NCI-H2081 treated with DMSO at 0.1 percent for 48 hours (cell line): ENCODE data around the gene SLC9B1.
"Not testable (repeated sequence)": the region's sequence is repeated elsewhere in the genome, so short reads cannot be mapped to it uniquely, and the experiment has no call there.

Source experiments
- DNase-seq: peaks from one replicate; lab custom pipeline; 2025; lab: John Stamatoyannopoulos, UW

SLC9B1 gene

GRCh38 chr4:102878349-102878748, 141.2 kb downstream of the SLC9B1 start:
- DNase-seq = not testable (repeated sequence)

GRCh38 chr4:102877477-102878106, 141.9 kb downstream of the SLC9B1 start:
- DNase-seq = not testable (repeated sequence)

GRCh38 chr4:102871772-102872171, 147.7 kb downstream of the SLC9B1 start:
- no peak for DNase-seq

GRCh38 chr4:102869569-102870197, 149.8 kb downstream of the SLC9B1 start:
- DNase-seq = no peak

- DNase-seq = peak; percentile 47
Measured at GRCh38 chr4:102868781-102869568, 150.5 kb downstream of the SLC9B1 start, which contains the start of gene CISD2. Gene CISD2, plus strand, starts transcription at chr4:102868992. Its CDS starts 93 bp downstream, at chr4:102869085.

- DNase-seq = no peak
Measured at GRCh38 chr4:102868153-102868780, 151.2 kb downstream of the SLC9B1 start.

- no peak for DNase-seq
Measured at GRCh38 chr4:102867278-102868152, 152.0 kb downstream of the SLC9B1 start.

GRCh38 chr4:102865327-102865726, 154.2 kb downstream of the SLC9B1 start:
- DNase-seq = not testable (repeated sequence)

- no peak for DNase-seq
Measured at GRCh38 chr4:102862747-102863146, 156.8 kb downstream of the SLC9B1 start.

- DNase-seq = no peak
Measured at GRCh38 chr4:102862016-102862415, 157.5 kb downstream of the SLC9B1 start.

- no peak for DNase-seq
Measured at GRCh38 chr4:102860611-102861324, 158.7 kb downstream of the SLC9B1 start.

GRCh38 chr4:102858828-102859464, 160.6 kb downstream of the SLC9B1 start:
- DNase-seq = no peak
